ENCODE measurements around the gene VKORC1. TPM values are rescaled to one million over a fixed set of nuclear protein-coding genes. Genes with fewer than 3 reads are reported as not detected.

The VKORC1 gene
- total RNA-seq, 1 donor from 2014 or later: 71.8 TPM

GRCh38 chr16:31083081-31083480 lies 11.5 kb downstream of the VKORC1 start:
- no peak for DNase-seq (ENCODE audit: low read depth in 2 of 2)

GRCh38 chr16:31082368-31083045 lies 12.1 kb downstream of the VKORC1 start:
- DNase-seq (ENCODE audit: low read depth in 2 of 2): no peak

GRCh38 chr16:31081428-31082351 lies 12.9 kb downstream of the VKORC1 start:
- no peak for DNase-seq (ENCODE audit: low read depth in 2 of 2)

GRCh38 chr16:31080756-31081419 lies 13.7 kb downstream of the VKORC1 start:
- no peak for DNase-seq (ENCODE audit: low read depth in 2 of 2)

- DNase-seq (ENCODE audit: low read depth in 2 of 2): no peak
Measured at GRCh38 chr16:31080035-31080629, 14.5 kb downstream of the VKORC1 start.

- no peak for DNase-seq (ENCODE audit: low read depth in 2 of 2)
Measured at GRCh38 chr16:31079342-31079944, 15.2 kb downstream of the VKORC1 start.

- no peak for DNase-seq (ENCODE audit: low read depth in 2 of 2)
Measured at GRCh38 chr16:31078597-31079341, 15.8 kb downstream of the VKORC1 start.

- no peak for DNase-seq (ENCODE audit: low read depth in 2 of 2)
Measured at GRCh38 chr16:31077592-31078396, 16.8 kb downstream of the VKORC1 start.

GRCh38 chr16:31077024-31077423 lies 17.6 kb downstream of the VKORC1 start:
- DNase-seq (ENCODE audit: low read depth in 2 of 2): no peak

- DNase-seq (ENCODE audit: low read depth in 2 of 2): no peak
Measured at GRCh38 chr16:31076319-31076718, 18.3 kb downstream of the VKORC1 start.

GRCh38 chr16:31074814-31075183 lies 19.8 kb downstream of the VKORC1 start:
- DNase-seq (ENCODE audit: low read depth in 2 of 2): no peak

- DNase-seq (ENCODE audit: low read depth in 2 of 2): peak; percentile 100
Measured at GRCh38 chr16:31073970-31074813, 20.4 kb downstream of the VKORC1 start, which contains the start of the genes ZNF646 and ZNF668. Gene ZNF646, plus strand, starts transcription at chr16:31074422. Its CDS starts 1,903 bp downstream, at chr16:31076325. Gene ZNF668, minus strand, starts transcription at chr16:31074240. Its CDS starts 9,781 bp downstream, at chr16:31064459.

GRCh38 chr16:31073142-31073969 lies 21.2 kb downstream of the VKORC1 start:
- peak; percentile 93 to 95 for DNase-seq (ENCODE audit: low read depth in 2 of 2)

- DNase-seq (ENCODE audit: low read depth in 2 of 2): peak; percentile 63 to 64
Measured at GRCh38 chr16:31072540-31073141, 22.0 kb downstream of the VKORC1 start.

GRCh38 chr16:31071861-31072260 lies 22.7 kb downstream of the VKORC1 start:
- peak in 1 of 2 donors; percentile 56 for DNase-seq (ENCODE audit: low read depth in 2 of 2)

GRCh38 chr16:31067342-31067741 lies 27.3 kb downstream of the VKORC1 start:
- no peak for DNase-seq (ENCODE audit: low read depth in 2 of 2)

GRCh38 chr16:31064882-31065461 lies 29.6 kb downstream of the VKORC1 start:
- DNase-seq (ENCODE audit: low read depth in 2 of 2): peak in 1 of 2 donors; percentile 77

All from lung microvascular endothelial cell (primary cell).